Vagina (tissue), 2 donors: ENCODE results near the gene PSME3IP1.

ENCODE experiments used
- CTCF ChIP-seq, 3 experiments: fragments of 450-650 bp in 2 of 3; fragments of 200-600 bp in 1 of 3; sonication (generic) in 1 of 3; IDR thresholded peaks; one replicate each; pipeline ENCODE4 v1.5.1; 2017 to 2019; ENCODE audit warnings: antibody characterized with exemption in 3 of 3, mild to moderate bottlenecking in 2 of 3, moderate library complexity in 2 of 3
- POLR2A ChIP-seq, 2 donors: fragments of 450-650 bp; IDR thresholded peaks; one replicate each; pipeline ENCODE4 v1.6.1; 2017; ENCODE audit warnings: antibody characterized with exemption in 2 of 2, mild to moderate bottlenecking in 2 of 2, moderate library complexity in 2 of 2
- POLR2AphosphoS5 ChIP-seq, 2 donors: sonication (generic); formaldehyde crosslinking; IDR thresholded peaks; one replicate each; pipeline ENCODE4 v1.9.0; 2017; ENCODE audit warnings: antibody characterized with exemption in 2 of 2, mild to moderate bottlenecking in 2 of 2, low read depth in 1 of 2; ENCODE audit not compliant: insufficient read depth in 1 of 2

- TF ChIP-seq CTCF (IDR thresholded peaks at IDR 0.05) (no peak), POLR2AphosphoS5 (IDR thresholded peaks at IDR 0.05; ENCODE audit: insufficient read depth in 1 of 2, low read depth in 1 of 2) (peak in 1 of 2 donors; percentile 53), POLR2A (IDR thresholded peaks at IDR 0.05) (no peak)
Measured at GRCh38 chr16:57166951-57167350, 18.9 kb downstream of the PSME3IP1 start.
